Measurements from ENCODE around the gene NOTCH2.

GRCh38 chr1:119941392-119941791, 128.1 kb downstream of the NOTCH2 start:
- no peak for TF ChIP-seq CTCF (IDR thresholded peaks at IDR 0.05)
- no peak for TF ChIP-seq POLR2AphosphoS5 (IDR thresholded peaks at IDR 0.05; ENCODE audit: insufficient read depth in 1 of 2, low read depth in 1 of 2)

Data from vagina (tissue), 2 donors.